HG03520 (cell line): ENCODE data around the gene ITGB1BP1.

ENCODE experiments used
- ATAC-seq: cut with Tn5 transposase; IDR thresholded peaks from one replicate; pipeline ENCODE4 v1.9.1; 2021; ENCODE audit warnings: mild to moderate bottlenecking, moderate library complexity; ENCODE audit not compliant: unreplicated experiment

The ITGB1BP1 gene

GRCh38 chr2:9428965-9429577 lies 5.7 kb upstream of the ITGB1BP1 start:
- ATAC-seq: no peak

GRCh38 chr2:9424447-9425164 lies 1.3 kb upstream of the ITGB1BP1 start:
- no peak for ATAC-seq

- ATAC-seq: no peak
Measured at GRCh38 chr2:9423922-9424272, 569 bp upstream of the ITGB1BP1 start.

- ATAC-seq: peak; percentile 6
Measured at GRCh38 chr2:9422321-9423099, 818 bp downstream of the ITGB1BP1 start.

- no peak for ATAC-seq
Measured at GRCh38 chr2:9420495-9420894, 2.8 kb downstream of the ITGB1BP1 start.

- no peak for ATAC-seq
Measured at GRCh38 chr2:9419541-9419940, 3.8 kb downstream of the ITGB1BP1 start.

DNA sequence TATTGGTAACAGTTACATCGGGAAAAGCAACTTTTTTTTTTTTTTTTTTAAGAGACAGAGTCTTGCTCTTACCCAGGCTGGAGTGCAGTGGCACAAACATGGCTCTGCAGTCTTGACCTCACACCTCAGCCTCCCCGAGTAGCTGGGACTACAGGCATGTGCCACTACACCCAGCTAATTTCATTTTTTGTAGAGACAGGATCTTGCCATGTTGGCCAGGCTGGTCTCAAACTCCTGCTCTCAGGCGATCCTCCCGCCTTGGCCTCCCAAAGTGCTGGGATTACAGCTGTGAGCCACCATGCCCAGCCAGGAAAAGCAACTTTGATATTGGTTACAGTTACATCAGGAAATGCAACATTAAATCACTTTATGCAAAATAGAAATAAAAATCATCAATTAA lies 4.6 kb downstream of the ITGB1BP1 start:
- ATAC-seq: no peak

GRCh38 chr2:9417725-9418124 lies 5.6 kb downstream of the ITGB1BP1 start:
- ATAC-seq: no peak

DNA sequence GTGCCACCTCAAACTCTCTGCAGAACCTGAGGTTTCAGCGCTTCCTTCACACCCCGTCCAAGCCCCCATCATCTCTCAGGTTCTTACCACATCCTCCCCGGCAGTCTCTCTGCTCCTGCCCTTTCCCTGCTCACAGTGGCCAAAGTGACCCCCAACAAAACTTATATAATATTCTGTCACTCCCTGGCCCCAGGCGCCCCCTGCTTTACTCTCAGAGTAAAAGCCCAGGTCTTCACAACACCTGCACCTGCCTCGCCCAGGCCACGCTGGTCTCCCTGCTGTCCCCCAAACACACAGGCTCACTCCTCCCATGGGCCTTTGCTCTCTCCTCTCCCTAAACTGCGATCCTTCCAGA lies 6.4 kb downstream of the ITGB1BP1 start:
- ATAC-seq: no peak

DNA sequence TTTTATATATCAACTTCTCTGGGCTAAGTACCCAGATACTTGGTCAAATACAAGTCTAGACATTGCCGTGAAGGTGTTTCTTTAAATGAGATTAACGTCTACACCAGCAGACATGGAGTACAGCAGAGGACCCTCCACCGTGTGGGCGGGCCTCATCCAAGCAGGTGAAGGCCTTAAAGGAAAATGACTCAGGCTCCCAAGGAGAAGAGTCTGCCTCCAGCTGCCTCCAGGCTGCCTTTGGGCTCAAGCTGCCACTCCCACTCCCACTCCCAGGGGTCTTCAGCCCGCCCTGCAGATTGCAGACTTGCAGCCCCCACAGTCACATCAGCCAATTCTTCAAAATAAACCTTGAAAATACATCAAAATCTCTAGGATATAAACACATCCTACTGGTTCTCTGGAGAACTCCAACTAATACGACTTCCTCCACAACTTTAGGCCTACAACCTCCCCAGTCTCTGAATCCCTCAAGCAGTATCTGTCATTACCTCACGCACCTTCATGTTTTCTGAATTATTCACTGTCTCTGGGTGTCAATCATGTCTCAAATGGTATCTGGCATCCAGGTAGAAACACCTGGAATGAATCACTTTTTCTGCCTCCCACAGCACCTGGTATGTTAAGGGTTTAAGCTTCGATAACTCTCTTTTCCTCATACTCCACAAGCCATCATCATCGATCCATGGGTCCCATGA lies 6.9 kb downstream of the ITGB1BP1 start:
- ATAC-seq: no peak

DNA sequence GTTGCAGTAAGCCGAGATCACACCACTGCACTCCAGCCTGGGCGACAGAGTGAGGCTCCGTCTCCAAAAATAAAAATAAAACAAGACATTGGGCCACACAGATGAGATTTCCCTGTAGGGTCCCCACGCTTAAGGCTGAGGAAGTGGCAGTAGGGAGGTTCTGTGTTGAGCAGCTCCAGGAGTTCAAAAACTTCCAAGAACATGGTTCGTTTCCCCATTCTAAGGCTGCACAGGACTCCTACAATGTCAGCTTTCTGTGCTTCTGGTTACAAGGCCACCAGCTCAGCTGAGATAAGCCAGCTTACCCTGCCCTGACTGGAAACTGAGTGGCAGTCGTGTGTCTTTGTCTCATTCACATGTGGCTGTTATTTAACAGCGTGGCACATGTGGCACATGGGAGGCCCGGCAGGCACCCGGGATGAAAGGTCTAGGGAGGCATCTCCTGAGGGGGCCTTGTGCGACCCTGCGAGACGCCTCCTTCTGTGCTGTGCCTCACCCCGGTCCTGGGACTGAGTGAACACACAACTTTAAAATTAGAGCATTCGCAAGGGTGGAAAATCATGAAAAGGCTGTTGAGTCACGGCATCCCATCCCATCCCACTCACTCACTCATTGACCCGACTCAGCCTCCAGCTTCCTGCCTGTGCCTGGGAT lies 7.7 kb downstream of the ITGB1BP1 start:
- ATAC-seq: no peak

GRCh38 chr2:9412781-9413180 lies 10.5 kb downstream of the ITGB1BP1 start:
- no peak for ATAC-seq

GRCh38 chr2:9410108-9410507 lies 13.2 kb downstream of the ITGB1BP1 start:
- ATAC-seq: no peak

- no peak for ATAC-seq
Measured at GRCh38 chr2:9408641-9409151, 14.6 kb downstream of the ITGB1BP1 start.

- ATAC-seq: no peak
Measured at GRCh38 chr2:9407363-9407811, 15.9 kb downstream of the ITGB1BP1 start.

- ATAC-seq: no peak
Measured at GRCh38 chr2:9406529-9407362, 16.6 kb downstream of the ITGB1BP1 start.

- no peak for ATAC-seq
Measured at GRCh38 chr2:9405636-9406035, 17.7 kb downstream of the ITGB1BP1 start.

GRCh38 chr2:9404451-9404850 lies 18.9 kb downstream of the ITGB1BP1 start:
- ATAC-seq: no peak

GRCh38 chr2:9403924-9404323 lies 19.4 kb downstream of the ITGB1BP1 start:
- ATAC-seq: no peak
